Kidney epithelial cell (primary cell): ENCODE results near the gene FBXW7. TPM values are rescaled to one million over a fixed set of nuclear protein-coding genes. Genes with fewer than 3 reads are reported as not detected.

Experiments used
- DNase-seq: peaks from one replicate; pipeline ENCODE4 v3.0.0-alpha.2; 2010; ENCODE audit warnings: low read depth
- H3K27me3 ChIP-seq: 2 replicates; pipeline ENCODE4 v1.6.0; 2011; ENCODE audit warnings: low read length; ENCODE audit not compliant: control insufficient read depth, insufficient read depth
- H3K36me3 ChIP-seq: 2 replicates; pipeline ENCODE4 v1.5.1; 2011; ENCODE audit warnings: low read length; ENCODE audit not compliant: control insufficient read depth, insufficient read depth
- H3K4me3 ChIP-seq: 2 replicates; pipeline ENCODE4 v1.5.1; 2011; ENCODE audit warnings: low read depth, mild to moderate bottlenecking, control low read depth, low read length
- CTCF ChIP-seq: IDR thresholded peaks from 2 replicates; pipeline ENCODE4 v1.5.1; 2011; ENCODE audit warnings: mild to moderate bottlenecking, moderate library complexity, low read length, control low read depth, inconsistent platforms; ENCODE audit not compliant: insufficient read depth, poor library complexity, severe bottlenecking
- total RNA-seq: library from RNA; depleted of rRNA; stranded (reverse); fragments of >200 nt; gene quantifications from 2 replicates; pipeline ENCODE4 v1.2.3, GENCODE V29; 2015

Gene FBXW7
- total RNA-seq, 1 donor from 2014 or later = 29.8 TPM

DNA sequence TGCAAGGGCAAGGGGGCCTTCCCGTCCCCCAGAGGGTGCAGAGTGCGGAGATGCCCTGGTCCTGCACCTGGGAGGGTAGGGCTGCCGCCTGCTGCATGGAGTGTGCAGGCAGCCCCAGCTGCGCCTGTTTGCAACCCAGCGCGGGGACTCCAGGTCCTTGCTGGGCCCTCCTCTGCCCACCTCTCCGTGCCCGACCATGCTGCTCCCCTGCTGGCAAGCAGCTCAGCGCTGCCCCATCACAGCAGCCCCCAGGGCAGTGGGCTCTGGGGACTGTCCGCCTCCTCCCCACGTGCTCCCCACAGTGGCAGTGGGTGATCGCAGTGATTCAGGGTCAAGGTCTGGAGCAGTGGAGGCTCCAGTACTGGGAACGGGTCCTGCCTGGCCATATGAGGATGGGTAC lies 5.0 kb upstream of the FBXW7 start:
- no peak for TF ChIP-seq CTCF
- no peak for DNase-seq
- H3K27me3 ChIP-seq = no peaks in the 10 kb centered on the region
- H3K4me3 ChIP-seq = no peak overlapping the region
- no peaks in the 10 kb centered on the region for H3K36me3 ChIP-seq

DNA sequence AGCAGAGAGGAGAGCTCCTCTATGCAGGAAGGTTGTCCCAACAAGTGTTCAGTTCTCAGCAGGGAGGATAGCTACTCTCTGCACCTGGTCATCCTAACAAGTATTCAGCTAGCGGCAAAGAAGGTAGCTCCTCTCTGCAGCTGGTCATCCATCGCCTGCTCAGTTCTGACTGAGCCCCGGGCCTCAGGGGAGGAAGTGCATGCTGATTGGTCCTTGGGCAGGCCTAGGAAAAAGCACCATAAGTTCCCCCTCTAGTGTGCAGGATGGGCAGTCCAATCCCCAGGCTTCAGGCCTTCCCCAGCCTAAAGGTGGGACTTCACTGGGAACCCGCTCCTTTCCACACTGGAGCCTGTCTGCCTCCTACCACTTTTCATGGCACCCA lies 4.4 kb upstream of the FBXW7 start:
- H3K4me3 ChIP-seq = no peak overlapping the region
- TF ChIP-seq CTCF = no peak
- no peak for DNase-seq

GRCh38 chr4:152539556-152540292 lies 3.8 kb upstream of the FBXW7 start:
- Histone ChIP-seq H3K27me3 (no peaks in the 10 kb centered on the region), H3K36me3 (no peaks in the 10 kb centered on the region), H3K4me3 (no peak overlapping the region)
- no peak for DNase-seq
- no peak for TF ChIP-seq CTCF

More for the DNA sequence above, 4.4 kb upstream of the FBXW7 start:
- Histone ChIP-seq H3K36me3 (no peaks in the 10 kb centered on the region), H3K27me3 (no peaks in the 10 kb centered on the region)

DNA sequence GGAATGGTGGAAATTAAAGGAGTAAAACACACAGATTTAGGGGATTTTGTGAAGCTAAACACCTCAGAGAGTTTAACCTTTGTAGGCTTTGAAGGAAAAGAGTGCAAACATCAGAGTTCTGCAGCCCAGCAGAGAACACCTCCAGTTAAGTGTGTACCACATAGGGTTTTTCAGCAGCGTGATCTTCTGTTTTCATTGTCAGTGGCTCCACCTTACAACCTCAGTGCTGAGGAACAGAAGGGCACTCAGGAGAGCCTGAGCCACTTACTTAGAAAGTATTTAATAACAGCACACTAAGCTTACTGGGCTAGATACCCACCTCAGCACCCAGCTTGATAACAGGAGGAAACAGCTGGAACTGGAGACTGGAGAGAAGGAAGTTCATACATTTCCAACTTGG lies 2.0 kb upstream of the FBXW7 start:
- Histone ChIP-seq H3K27me3 (no peaks in the 10 kb centered on the region), H3K36me3 (no peaks in the 10 kb centered on the region), H3K4me3 (no peak overlapping the region)
- no peak for TF ChIP-seq CTCF
- DNase-seq = no peak

GRCh38 chr4:152536545-152537182 lies 772 bp upstream of the FBXW7 start:
- DNase-seq = no peak
- TF ChIP-seq CTCF = no peak
- no peaks in the 10 kb centered on the region for H3K36me3 ChIP-seq
- H3K4me3 ChIP-seq = peak overlapping the region; percentile 72
- no peaks in the 10 kb centered on the region for H3K27me3 ChIP-seq
